Measurements from ENCODE around the gene ETV6.

DNA sequence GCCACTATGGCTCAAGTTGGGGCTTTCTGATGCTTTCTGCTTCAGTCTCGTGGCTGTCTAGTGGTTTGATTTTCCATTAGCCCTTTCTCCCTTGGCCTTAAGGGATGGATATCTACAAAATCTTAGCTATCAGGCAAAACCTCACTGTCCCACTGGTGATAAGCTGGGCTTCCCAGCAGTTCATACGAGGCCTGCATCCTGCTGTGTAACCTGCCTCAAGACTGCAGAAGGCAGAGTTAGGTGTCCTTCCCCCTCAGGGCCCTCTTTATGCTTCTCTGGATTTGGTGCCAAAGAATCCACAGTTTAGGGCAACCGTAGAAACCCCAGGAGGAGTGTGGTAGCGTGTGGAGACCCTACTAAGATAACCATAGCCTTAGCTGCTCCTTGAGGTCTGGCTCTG, 38.9 kb downstream of the ETV6 start:
- TF ChIP-seq POLR2A (IDR thresholded peaks at IDR 0.05) = no peak
- TF ChIP-seq EP300 (IDR thresholded peaks at IDR 0.05) = no peak
- TF ChIP-seq, protein P1, sequence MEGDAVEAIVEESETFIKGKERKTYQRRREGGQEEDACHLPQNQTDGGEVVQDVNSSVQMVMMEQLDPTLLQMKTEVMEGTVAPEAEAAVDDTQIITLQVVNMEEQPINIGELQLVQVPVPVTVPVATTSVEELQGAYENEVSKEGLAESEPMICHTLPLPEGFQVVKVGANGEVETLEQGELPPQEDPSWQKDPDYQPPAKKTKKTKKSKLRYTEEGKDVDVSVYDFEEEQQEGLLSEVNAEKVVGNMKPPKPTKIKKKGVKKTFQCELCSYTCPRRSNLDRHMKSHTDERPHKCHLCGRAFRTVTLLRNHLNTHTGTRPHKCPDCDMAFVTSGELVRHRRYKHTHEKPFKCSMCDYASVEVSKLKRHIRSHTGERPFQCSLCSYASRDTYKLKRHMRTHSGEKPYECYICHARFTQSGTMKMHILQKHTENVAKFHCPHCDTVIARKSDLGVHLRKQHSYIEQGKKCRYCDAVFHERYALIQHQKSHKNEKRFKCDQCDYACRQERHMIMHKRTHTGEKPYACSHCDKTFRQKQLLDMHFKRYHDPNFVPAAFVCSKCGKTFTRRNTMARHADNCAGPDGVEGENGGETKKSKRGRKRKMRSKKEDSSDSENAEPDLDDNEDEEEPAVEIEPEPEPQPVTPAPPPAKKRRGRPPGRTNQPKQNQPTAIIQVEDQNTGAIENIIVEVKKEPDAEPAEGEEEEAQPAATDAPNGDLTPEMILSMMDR (IDR thresholded peaks at IDR 0.05) = no peak
- TF ChIP-seq POLR2AphosphoS5 (IDR thresholded peaks at IDR 0.05) = no peak

Measured in upper lobe of left lung (tissue), 4 donors.